ENCODE results near the gene HLTF. TPM values are rescaled to one million over a fixed set of nuclear protein-coding genes. Genes with fewer than 3 reads are reported as not detected.

Gene HLTF
- total and polyA plus RNA-seq, 2 of the 13 experiments (the other 11 are each of a cell fraction or from before 2014, with no cell fraction given) = 12.0 to 22.9 TPM

DNA sequence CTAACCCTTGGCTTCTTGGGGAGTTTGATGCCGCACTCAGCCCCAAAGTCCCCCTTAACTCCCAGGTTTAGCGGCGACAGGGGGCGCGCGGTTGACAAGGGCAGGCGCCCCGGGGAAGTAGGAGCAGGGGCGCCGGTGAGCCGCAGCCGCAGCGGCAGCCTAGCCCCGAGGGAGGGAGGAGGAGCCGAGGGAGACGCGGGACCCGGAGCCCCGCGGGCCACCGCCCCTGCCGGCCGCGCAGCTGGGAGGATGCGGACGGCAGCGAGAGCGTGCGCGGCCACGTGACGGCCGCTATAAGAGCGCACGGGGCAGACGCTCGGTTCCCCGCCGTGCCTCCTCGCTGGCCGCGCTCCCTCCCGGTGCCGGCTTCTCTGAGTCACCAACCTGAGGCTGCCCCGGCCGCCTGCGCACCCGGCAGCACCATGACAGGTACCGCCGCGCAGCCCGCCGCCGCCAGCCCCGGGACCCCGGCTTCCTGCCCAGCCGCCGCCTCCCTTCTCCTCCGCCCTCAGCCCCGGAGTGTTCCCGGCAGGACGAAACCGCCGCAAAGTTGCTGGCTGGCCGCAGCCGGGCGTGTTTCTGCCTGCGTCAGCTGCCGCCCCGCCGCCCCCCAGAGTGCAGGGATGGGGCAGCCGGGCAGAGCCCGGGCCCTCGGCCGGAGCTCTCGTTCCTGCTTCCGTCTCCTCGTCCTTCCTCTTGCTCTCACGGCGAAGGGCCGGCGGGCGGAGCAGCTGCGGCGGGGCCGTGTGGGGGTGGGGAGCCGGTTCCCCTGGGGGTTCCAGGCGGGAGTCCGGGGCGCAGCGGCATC, 94.9 kb downstream of the HLTF start, which contains the start of gene GYG1 (continued):
- TF ChIP-seq, protein P1, sequence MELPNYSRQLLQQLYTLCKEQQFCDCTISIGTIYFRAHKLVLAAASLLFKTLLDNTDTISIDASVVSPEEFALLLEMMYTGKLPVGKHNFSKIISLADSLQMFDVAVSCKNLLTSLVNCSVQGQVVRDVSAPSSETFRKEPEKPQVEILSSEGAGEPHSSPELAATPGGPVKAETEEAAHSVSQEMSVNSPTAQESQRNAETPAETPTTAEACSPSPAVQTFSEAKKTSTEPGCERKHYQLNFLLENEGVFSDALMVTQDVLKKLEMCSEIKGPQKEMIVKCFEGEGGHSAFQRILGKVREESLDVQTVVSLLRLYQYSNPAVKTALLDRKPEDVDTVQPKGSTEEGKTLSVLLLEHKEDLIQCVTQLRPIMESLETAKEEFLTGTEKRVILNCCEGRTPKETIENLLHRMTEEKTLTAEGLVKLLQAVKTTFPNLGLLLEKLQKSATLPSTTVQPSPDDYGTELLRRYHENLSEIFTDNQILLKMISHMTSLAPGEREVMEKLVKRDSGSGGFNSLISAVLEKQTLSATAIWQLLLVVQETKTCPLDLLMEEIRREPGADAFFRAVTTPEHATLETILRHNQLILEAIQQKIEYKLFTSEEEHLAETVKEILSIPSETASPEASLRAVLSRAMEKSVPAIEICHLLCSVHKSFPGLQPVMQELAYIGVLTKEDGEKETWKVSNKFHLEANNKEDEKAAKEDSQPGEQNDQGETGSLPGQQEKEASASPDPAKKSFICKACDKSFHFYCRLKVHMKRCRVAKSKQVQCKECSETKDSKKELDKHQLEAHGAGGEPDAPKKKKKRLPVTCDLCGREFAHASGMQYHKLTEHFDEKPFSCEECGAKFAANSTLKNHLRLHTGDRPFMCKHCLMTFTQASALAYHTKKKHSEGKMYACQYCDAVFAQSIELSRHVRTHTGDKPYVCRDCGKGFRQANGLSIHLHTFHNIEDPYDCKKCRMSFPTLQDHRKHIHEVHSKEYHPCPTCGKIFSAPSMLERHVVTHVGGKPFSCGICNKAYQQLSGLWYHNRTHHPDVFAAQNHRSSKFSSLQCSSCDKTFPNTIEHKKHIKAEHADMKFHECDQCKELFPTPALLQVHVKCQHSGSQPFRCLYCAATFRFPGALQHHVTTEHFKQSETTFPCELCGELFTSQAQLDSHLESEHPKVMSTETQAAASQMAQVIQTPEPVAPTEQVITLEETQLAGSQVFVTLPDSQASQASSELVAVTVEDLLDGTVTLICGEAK (IDR thresholded peaks at IDR 0.05) = no peak
- TF ChIP-seq, protein P1 (CRISPR knock-in tag; IDR thresholded peaks at IDR 0.05) = peak; percentile 60; the same call in 1 of the 2 replicates
- TF ChIP-seq, protein P2, sequence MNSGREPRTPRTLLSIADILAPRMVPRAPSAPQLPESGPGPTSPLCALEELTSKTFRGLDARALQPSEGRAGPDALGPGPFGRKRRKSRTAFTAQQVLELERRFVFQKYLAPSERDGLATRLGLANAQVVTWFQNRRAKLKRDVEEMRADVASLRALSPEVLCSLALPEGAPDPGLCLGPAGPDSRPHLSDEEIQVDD (CRISPR knock-in tag; IDR thresholded peaks at IDR 0.05; ENCODE audit: borderline replicate concordance) = 0 out of 2 replicates have a peak, but pooled peaks have one; percentile 64
- TF ChIP-seq HMG20A (CRISPR knock-in tag; IDR thresholded peaks at IDR 0.05; ENCODE audit: borderline replicate concordance) (no peak), ZNF567 (CRISPR knock-in tag; IDR thresholded peaks at IDR 0.05; ENCODE audit: borderline replicate concordance) (no peak), ZNF260 (CRISPR knock-in tag; IDR thresholded peaks at IDR 0.05; ENCODE audit: borderline replicate concordance, low read depth) (no peak), RXRA (CRISPR knock-in tag; IDR thresholded peaks at IDR 0.05) (no peak), MTF2 (CRISPR knock-in tag; IDR thresholded peaks at IDR 0.05; ENCODE audit: borderline replicate concordance) (peak; percentile 29; the same call in 1 of the 2 replicates), FOXC1 (CRISPR knock-in tag; IDR thresholded peaks at IDR 0.05; ENCODE audit: borderline replicate concordance) (peak; percentile 80; the same call in 1 of the 2 replicates), KLF6 (CRISPR knock-in tag; IDR thresholded peaks at IDR 0.05) (no peak), PRDM10 (CRISPR knock-in tag; IDR thresholded peaks at IDR 0.05; ENCODE audit: low read depth) (no peak), SALL1 (CRISPR knock-in tag; IDR thresholded peaks at IDR 0.05) (peak; percentile 77), ZNF543 (CRISPR knock-in tag; IDR thresholded peaks at IDR 0.05) (peak; percentile 50; the same call in 1 of the 2 replicates)
